HCT116 (cell line): ENCODE data around the gene TMEM184A. TPM values are rescaled to one million over a fixed set of nuclear protein-coding genes. Genes with fewer than 3 reads are reported as not detected.

Experiments used
- ATAC-seq: fragments of 200-7000 bp; cut with Tn5 transposase; 2 replicates; pipeline ENCODE4 v1.9.1; 2020; ENCODE audit warnings: mild to moderate bottlenecking, moderate library complexity
- BruUV-seq: library from RNA; stranded (reverse); fragments of 400-500 nt; replicated peaks from 2 replicates; lab custom pipeline; 2021; lab: Mats Ljungman, UMichigan
- CTCF ChIA-PET: fragments of 300-600 bp; sonication (Branson Sonifier 250); formaldehyde crosslinking; loops from one replicate; lab custom pipeline; 2021; ENCODE audit warnings: antibody characterized with exemption; lab: Charles Lee
- POLR2A ChIA-PET: fragments of 300-600, 350-600 bp; sonication (Branson Sonifier 250); formaldehyde crosslinking; loops from one replicate; lab custom pipeline; 2021; ENCODE audit warnings: antibody characterized with exemption; lab: Charles Lee
- RAD21 ChIA-PET, 2 experiments: fragments of 300-600 bp; sonication (Branson Sonifier 250); formaldehyde crosslinking; loops; one replicate each; lab custom pipeline; 2023; ENCODE audit warnings: low total read pairs in 2 of 2; ENCODE audit not compliant: uncharacterized antibody in 2 of 2, unreplicated experiment in 2 of 2, low non-redundant PET in 1 of 2; lab: Charles Lee
- DNase-seq: peaks from one replicate; pipeline ENCODE4 v3.0.0-alpha.2; 2010; ENCODE audit warnings: low read depth, low spot score
- H2AFZ ChIP-seq: fragments of 200-600 bp; shearing (Covaris generic), sonication (generic); 2 replicates; pipeline ENCODE4 v1.6.1; 2017; ENCODE audit warnings: low read depth, mixed run types, mixed read lengths, antibody characterized with exemption, low read length; ENCODE audit not compliant: poor library complexity, severe bottlenecking
- H3K27ac ChIP-seq: 2 replicates; pipeline ENCODE4 v1.5.1; 2012; ENCODE audit warnings: low read depth, low read length
- H3K27me3 ChIP-seq: fragments of 200-600 bp; sonication (generic); 2 replicates; pipeline ENCODE4 v1.6.1; 2016; ENCODE audit warnings: mixed run types, low read length, mixed read lengths; ENCODE audit not compliant: insufficient read depth
- H3K36me3 ChIP-seq, 2 experiments: fragments of 200-500 bp in 1 of 2; fragments of 200-600 bp in 1 of 2; sonication (Bioruptor generic) in 1 of 2; sonication (generic) in 1 of 2; 2 replicates each; pipeline versions ENCODE4 v1.5.1 to v1.6.1; 2014 to 2016; ENCODE audit warnings: low read length in 2 of 2, inconsistent platforms in 1 of 2, mixed read lengths in 1 of 2, mixed run types in 1 of 2; ENCODE audit not compliant: insufficient read depth in 2 of 2, control insufficient read depth in 1 of 2
- H3K4me1 ChIP-seq, 2 experiments: fragments of 200-600 bp in 1 of 2; sonication (generic) in 1 of 2; 2 replicates each; pipeline versions ENCODE4 v1.5.1 to v1.6.1; 2012 to 2017; ENCODE audit warnings: low read length in 2 of 2, inconsistent platforms in 1 of 2, mild to moderate bottlenecking in 1 of 2, mixed read lengths in 1 of 2, mixed run types in 1 of 2, moderate library complexity in 1 of 2; ENCODE audit not compliant: insufficient read depth in 2 of 2, control insufficient read depth in 1 of 2
- H3K4me2 ChIP-seq: fragments of 200-600 bp; sonication (generic); 2 replicates; pipeline ENCODE4 v1.6.1; 2017; ENCODE audit warnings: mixed run types, low read length, mixed read lengths
- H3K4me3 ChIP-seq, 2 experiments: fragments of 200-600 bp in 1 of 2; sonication (generic) in 1 of 2; replicated peaks in 1 of 2; 2 replicates each; pipeline ENCODE4 v1.5.1; 2011 to 2016; ENCODE audit warnings: low read length in 2 of 2, control low read depth in 1 of 2, low read depth in 1 of 2, mild to moderate bottlenecking in 1 of 2, mixed read lengths in 1 of 2, mixed run types in 1 of 2
- H3K79me2 ChIP-seq: fragments of 200-600 bp; sonication (generic); 2 replicates; pipeline ENCODE4 v1.6.1; 2017; ENCODE audit warnings: mild to moderate bottlenecking, mixed run types, low read length, moderate library complexity, mixed read lengths; ENCODE audit not compliant: insufficient read depth
- H3K9ac ChIP-seq: fragments of 200-600 bp; sonication (generic); 2 replicates; pipeline ENCODE4 v1.6.1; 2016; ENCODE audit warnings: low read length, mixed read lengths
- H3K9me2 ChIP-seq: fragments of 200-600 bp; sonication (generic), shearing (Covaris generic); 2 replicates; pipeline ENCODE4 v1.6.1; 2017; ENCODE audit warnings: mixed run types, mild to moderate bottlenecking, moderate library complexity; ENCODE audit not compliant: insufficient read depth
- H3K9me3 ChIP-seq, 2 experiments: fragments of 200-500 bp in 1 of 2; fragments of 200-600 bp in 1 of 2; sonication (Bioruptor generic) in 1 of 2; sonication (generic) in 1 of 2; 2 replicates each; pipeline ENCODE4 v1.6.1; 2014 to 2017; ENCODE audit warnings: low read length in 2 of 2, mixed read lengths in 2 of 2, inconsistent platforms in 1 of 2, low read depth in 1 of 2, mild to moderate bottlenecking in 1 of 2, mixed run types in 1 of 2, moderate library complexity in 1 of 2; ENCODE audit not compliant: control insufficient read depth in 1 of 2, insufficient read depth in 1 of 2
- H4K20me1 ChIP-seq: fragments of 200-600 bp; sonication (generic), shearing (Covaris generic); 2 replicates; pipeline ENCODE4 v1.6.1; 2017; ENCODE audit warnings: mixed run types, mild to moderate bottlenecking, moderate library complexity; ENCODE audit not compliant: insufficient read depth
- CBX3 ChIP-seq: IDR thresholded peaks from 2 replicates; pipeline ENCODE4 v1.6.1; 2012; ENCODE audit warnings: low read depth
- CEBPB ChIP-seq: IDR thresholded peaks from 2 replicates; pipeline ENCODE4 v1.6.1; 2012; ENCODE audit warnings: low read depth
- ELF1 ChIP-seq: IDR thresholded peaks from 2 replicates; pipeline ENCODE4 v1.6.1; 2012; ENCODE audit warnings: low read depth, borderline replicate concordance
- EZH2phosphoT487 ChIP-seq: fragments of 200-600 bp; IDR thresholded peaks from 2 replicates; pipeline ENCODE4 v1.6.1; 2018; ENCODE audit warnings: antibody characterized with exemption, borderline replicate concordance
- JUND ChIP-seq: IDR thresholded peaks from 2 replicates; pipeline ENCODE4 v1.6.1; 2012
- SP1 ChIP-seq: IDR thresholded peaks from 2 replicates; pipeline ENCODE4 v1.6.1; 2012; ENCODE audit warnings: low read depth
- TCF7L2 ChIP-seq: IDR thresholded peaks from 2 replicates; pipeline ENCODE4 v1.7.0; 2011; ENCODE audit warnings: borderline replicate concordance, inconsistent platforms; ENCODE audit not compliant: insufficient read depth, insufficient read length; ENCODE audit errors: extremely low read depth
- ZNF274 ChIP-seq: fragments of 200-500 bp; sonication (Bioruptor generic); IDR thresholded peaks from 2 replicates; pipeline ENCODE4 v1.6.1; 2014; ENCODE audit warnings: mild to moderate bottlenecking, low read depth, low read length, inconsistent platforms
- intact Hi-C: fragments of 100-400 bp; cut with micrococcal nuclease; formaldehyde crosslinking; loops from 2 replicates; pipeline ENCODE4 v1.10.0; 2022
- total RNA-seq: library from RNA; stranded (reverse); gene quantifications from one replicate; pipeline ENCODE4 v1.2.1, GENCODE V29; 2021; ENCODE audit not compliant: unreplicated experiment
- TF ChIP-seq, protein P1 (sequence below): IDR thresholded peaks from 2 replicates; pipeline ENCODE4 v1.6.1; 2012
- TF ChIP-seq, protein P2 (sequence below): IDR thresholded peaks from 2 replicates; pipeline ENCODE4 v1.6.1; 2011; ENCODE audit warnings: mild to moderate bottlenecking, low read length, moderate library complexity; ENCODE audit not compliant: insufficient replicate concordance; ENCODE audit errors: extremely low read depth

TMEM184A gene
- total RNA-seq, 1 experiment from 2014 or later = 34.8 TPM

DNA sequence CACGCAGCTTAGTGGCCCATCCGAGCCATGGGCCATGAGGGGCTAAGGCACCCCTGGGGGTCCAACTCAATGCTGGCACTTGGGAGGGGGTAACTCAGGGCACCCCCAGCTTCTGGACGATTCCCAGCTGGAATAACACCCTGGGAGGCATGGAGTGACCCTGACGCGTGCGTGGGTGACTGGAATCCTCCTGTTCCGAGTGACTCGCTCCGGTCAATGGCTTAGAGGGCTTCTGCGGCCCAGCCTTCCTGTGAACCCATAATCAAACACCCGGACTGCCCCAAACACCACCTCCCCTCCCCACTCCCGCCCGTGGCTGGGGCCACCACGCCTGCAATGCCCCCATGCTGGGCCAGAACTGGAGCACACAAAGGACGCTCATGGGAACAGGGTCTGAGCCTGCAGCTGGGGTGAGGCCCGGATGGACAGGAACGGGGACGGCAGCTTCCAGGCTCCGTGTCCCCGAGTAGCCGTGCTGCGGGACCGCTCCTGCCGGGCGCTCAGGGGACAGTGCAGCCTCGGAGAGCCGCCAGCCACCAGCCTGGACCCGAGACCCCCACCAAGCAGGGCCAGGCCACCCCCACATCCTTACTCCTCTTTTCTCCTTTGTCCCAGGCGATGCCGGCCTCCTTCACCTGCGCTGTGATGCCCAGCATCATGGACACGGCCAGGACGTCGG is 60.3 kb downstream of the TMEM184A start:
- no peaks in the 10 kb centered on the region for H3K9me2 ChIP-seq
- DNase-seq = no peak
- no peak overlapping the region for H3K4me3 ChIP-seq
- no peak for ATAC-seq
- H3K27ac ChIP-seq = no peak overlapping the region
- no peaks in the 10 kb centered on the region for H4K20me1 ChIP-seq
- H3K36me3 ChIP-seq = peaks cover 15 to 19% of the 10 kb centered on the region in 2 experiments; a peak in 3 of 4 replicates
- no peak overlapping the region for H3K9ac ChIP-seq
- ChIA-PET RAD21 (no interaction called here), POLR2A (no interaction called here), CTCF (no interaction called here)
- no peaks in the 10 kb centered on the region for H3K9me3 ChIP-seq
- H3K4me2 ChIP-seq = no peak overlapping the region
- H3K4me1 ChIP-seq = no peaks in the 10 kb centered on the region
- no TSS peak for BruUV-seq
- intact Hi-C loops = no loop called here
- no peak overlapping the region for H2AFZ ChIP-seq
- no peaks in the 10 kb centered on the region for H3K27me3 ChIP-seq
- TF ChIP-seq TCF7L2 = no peak
- no peak for TF ChIP-seq ELF1
- no peak for TF ChIP-seq SP1
- TF ChIP-seq, protein P1, sequence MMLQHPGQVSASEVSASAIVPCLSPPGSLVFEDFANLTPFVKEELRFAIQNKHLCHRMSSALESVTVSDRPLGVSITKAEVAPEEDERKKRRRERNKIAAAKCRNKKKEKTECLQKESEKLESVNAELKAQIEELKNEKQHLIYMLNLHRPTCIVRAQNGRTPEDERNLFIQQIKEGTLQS = no peak
- TF ChIP-seq, protein P2, sequence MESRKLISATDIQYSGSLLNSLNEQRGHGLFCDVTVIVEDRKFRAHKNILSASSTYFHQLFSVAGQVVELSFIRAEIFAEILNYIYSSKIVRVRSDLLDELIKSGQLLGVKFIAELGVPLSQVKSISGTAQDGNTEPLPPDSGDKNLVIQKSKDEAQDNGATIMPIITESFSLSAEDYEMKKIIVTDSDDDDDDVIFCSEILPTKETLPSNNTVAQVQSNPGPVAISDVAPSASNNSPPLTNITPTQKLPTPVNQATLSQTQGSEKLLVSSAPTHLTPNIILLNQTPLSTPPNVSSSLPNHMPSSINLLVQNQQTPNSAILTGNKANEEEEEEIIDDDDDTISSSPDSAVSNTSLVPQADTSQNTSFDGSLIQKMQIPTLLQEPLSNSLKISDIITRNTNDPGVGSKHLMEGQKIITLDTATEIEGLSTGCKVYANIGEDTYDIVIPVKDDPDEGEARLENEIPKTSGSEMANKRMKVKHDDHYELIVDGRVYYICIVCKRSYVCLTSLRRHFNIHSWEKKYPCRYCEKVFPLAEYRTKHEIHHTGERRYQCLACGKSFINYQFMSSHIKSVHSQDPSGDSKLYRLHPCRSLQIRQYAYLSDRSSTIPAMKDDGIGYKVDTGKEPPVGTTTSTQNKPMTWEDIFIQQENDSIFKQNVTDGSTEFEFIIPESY = no peak
- TF ChIP-seq CBX3 = no peak
- no peak for TF ChIP-seq EZH2phosphoT487
- no peak for TF ChIP-seq JUND
- no peak for TF ChIP-seq ZNF274
- no peak for TF ChIP-seq CEBPB
- peaks cover 5% of the 10 kb centered on the region; the same call in 1 of the 2 replicates for H3K79me2 ChIP-seq
